DND-41 (cell line): ENCODE data around the gene CNN3.
"Not testable (repeated sequence)": the region's sequence is repeated elsewhere in the genome, so short reads cannot be mapped to it uniquely, and the experiment has no call there.

Source experiments
- ATAC-seq: fragments of 200-7000 bp; cut with Tn5 transposase; 3 replicates; pipeline ENCODE4 v1.9.1; 2021; ENCODE audit warnings: low read depth; ENCODE audit not compliant: insufficient read depth
- DNase-seq: peaks from one replicate; pipeline ENCODE4 v3.0.0-alpha.2; 2020
- H2AFZ ChIP-seq: 2 replicates; pipeline ENCODE4 v1.6.0; 2012; ENCODE audit warnings: low read depth, low read length
- H3K27ac ChIP-seq: 2 replicates; pipeline ENCODE4 v1.5.1; 2012; ENCODE audit warnings: low read length, inconsistent platforms
- H3K27me3 ChIP-seq: fragments of 200-600 bp; sonication (generic); 2 replicates; pipeline ENCODE4 v1.6.0; 2012; ENCODE audit warnings: low read length, mild to moderate bottlenecking, inconsistent platforms; ENCODE audit not compliant: insufficient read depth, poor library complexity
- H3K36me3 ChIP-seq: 2 replicates; pipeline ENCODE4 v1.5.1; 2012; ENCODE audit warnings: low read length, inconsistent platforms; ENCODE audit not compliant: insufficient read depth
- H3K4me1 ChIP-seq: 2 replicates; pipeline ENCODE4 v1.5.1; 2012; ENCODE audit warnings: mild to moderate bottlenecking, low read length; ENCODE audit not compliant: insufficient read depth
- H3K4me2 ChIP-seq: 2 replicates; pipeline ENCODE4 v1.6.0; 2012; ENCODE audit warnings: mild to moderate bottlenecking, moderate library complexity, low read length, inconsistent platforms; ENCODE audit not compliant: insufficient read depth
- H3K4me3 ChIP-seq, 2 experiments: fragments of 200-600 bp in 1 of 2; shearing (Covaris generic) in 1 of 2; 2 replicates each; pipeline ENCODE4 v1.5.1; 2012 to 2016; ENCODE audit warnings: inconsistent platforms in 2 of 2, low read length in 2 of 2, mild to moderate bottlenecking in 2 of 2, low read depth in 1 of 2, moderate library complexity in 1 of 2
- H3K79me2 ChIP-seq: 2 replicates; pipeline ENCODE4 v1.6.0; 2012; ENCODE audit warnings: low read length, inconsistent platforms; ENCODE audit not compliant: insufficient read depth
- H3K9ac ChIP-seq: 2 replicates; pipeline ENCODE4 v1.6.0; 2012; ENCODE audit warnings: low read depth, mild to moderate bottlenecking, inconsistent platforms, low read length, moderate library complexity
- H3K9me3 ChIP-seq: 2 replicates; pipeline ENCODE4 v1.5.1; 2012; ENCODE audit warnings: low read length, moderate library complexity, mild to moderate bottlenecking, inconsistent platforms; ENCODE audit not compliant: insufficient read depth, severe bottlenecking
- H4K20me1 ChIP-seq: 2 replicates; pipeline ENCODE4 v1.6.0; 2012; ENCODE audit warnings: low read length; ENCODE audit not compliant: insufficient read depth
- EZH2 ChIP-seq: IDR thresholded peaks from 3 replicates; pipeline ENCODE4 v1.6.1; 2012; ENCODE audit warnings: borderline replicate concordance, low read depth, mild to moderate bottlenecking, moderate library complexity, low read length, inconsistent platforms; ENCODE audit not compliant: severe bottlenecking
- TF ChIP-seq, protein P1 (sequence below): IDR thresholded peaks from 2 replicates; pipeline ENCODE4 v1.5.1; 2012; ENCODE audit warnings: borderline replicate concordance, low read length, moderate library complexity, mild to moderate bottlenecking; ENCODE audit not compliant: poor library complexity, severe bottlenecking; ENCODE audit errors: extremely low read depth

Gene CNN3

DNA sequence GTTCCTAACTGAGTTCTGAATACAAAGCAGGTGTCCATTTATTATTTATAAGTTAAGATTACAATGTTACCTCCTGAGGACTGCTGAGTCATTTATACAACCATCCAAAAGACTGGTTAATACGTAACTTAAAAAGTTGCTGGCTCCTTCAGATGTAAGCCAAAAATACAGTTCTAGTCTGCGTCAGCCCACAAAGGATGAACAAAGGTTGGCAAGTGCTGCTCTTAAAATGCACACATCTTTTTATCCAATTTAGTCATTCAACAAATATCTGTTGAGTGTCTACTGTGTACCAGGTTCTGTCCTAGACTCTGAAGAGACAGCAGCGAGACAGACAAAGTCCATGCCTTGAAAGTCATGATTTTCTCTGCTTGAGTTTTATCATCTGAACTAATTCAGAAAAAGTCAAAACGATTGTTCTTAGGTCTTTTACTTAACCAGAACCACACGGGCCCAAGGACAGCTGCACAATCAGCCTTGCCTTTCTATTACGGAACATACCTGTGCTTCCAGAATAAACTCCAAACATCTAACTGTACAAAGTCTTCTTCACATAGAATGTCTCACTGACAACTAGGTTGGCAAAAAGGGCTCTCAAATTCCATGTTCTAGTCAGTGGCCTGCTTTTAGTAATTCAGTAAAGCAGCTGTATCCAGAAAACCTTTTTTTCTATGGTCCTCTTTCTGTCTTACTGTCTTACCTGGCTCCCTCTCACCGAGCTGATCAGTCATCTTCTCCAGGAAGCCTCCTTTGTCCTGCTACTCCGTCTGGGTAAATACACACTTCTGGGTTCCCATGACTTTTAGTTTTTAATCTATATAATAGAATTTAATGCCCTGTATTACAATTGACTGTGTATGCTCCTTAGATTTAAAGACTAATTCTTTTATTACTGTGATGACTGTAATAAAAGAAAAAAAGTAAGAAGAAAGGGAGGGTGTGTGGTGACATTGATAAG is 15.5 kb upstream of the CNN3 start:
- DNase-seq (no peak), ATAC-seq (no peak)
- H3K4me3 ChIP-seq = no peak overlapping the region
- no peaks in the 10 kb centered on the region for H3K9me3 ChIP-seq
- no peak overlapping the region for H3K4me2 ChIP-seq
- no peak overlapping the region for H2AFZ ChIP-seq
- no peaks in the 10 kb centered on the region for H3K36me3 ChIP-seq
- no peaks in the 10 kb centered on the region for H3K4me1 ChIP-seq
- H3K79me2 ChIP-seq = no peaks in the 10 kb centered on the region
- H4K20me1 ChIP-seq = no peaks in the 10 kb centered on the region
- peaks cover 5% of the 10 kb centered on the region for H3K27me3 ChIP-seq
- TF ChIP-seq EZH2 = no peak
- TF ChIP-seq, protein P1, sequence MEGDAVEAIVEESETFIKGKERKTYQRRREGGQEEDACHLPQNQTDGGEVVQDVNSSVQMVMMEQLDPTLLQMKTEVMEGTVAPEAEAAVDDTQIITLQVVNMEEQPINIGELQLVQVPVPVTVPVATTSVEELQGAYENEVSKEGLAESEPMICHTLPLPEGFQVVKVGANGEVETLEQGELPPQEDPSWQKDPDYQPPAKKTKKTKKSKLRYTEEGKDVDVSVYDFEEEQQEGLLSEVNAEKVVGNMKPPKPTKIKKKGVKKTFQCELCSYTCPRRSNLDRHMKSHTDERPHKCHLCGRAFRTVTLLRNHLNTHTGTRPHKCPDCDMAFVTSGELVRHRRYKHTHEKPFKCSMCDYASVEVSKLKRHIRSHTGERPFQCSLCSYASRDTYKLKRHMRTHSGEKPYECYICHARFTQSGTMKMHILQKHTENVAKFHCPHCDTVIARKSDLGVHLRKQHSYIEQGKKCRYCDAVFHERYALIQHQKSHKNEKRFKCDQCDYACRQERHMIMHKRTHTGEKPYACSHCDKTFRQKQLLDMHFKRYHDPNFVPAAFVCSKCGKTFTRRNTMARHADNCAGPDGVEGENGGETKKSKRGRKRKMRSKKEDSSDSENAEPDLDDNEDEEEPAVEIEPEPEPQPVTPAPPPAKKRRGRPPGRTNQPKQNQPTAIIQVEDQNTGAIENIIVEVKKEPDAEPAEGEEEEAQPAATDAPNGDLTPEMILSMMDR = no peak
- H3K9ac ChIP-seq = no peak overlapping the region
- no peak overlapping the region for H3K27ac ChIP-seq

DNA sequence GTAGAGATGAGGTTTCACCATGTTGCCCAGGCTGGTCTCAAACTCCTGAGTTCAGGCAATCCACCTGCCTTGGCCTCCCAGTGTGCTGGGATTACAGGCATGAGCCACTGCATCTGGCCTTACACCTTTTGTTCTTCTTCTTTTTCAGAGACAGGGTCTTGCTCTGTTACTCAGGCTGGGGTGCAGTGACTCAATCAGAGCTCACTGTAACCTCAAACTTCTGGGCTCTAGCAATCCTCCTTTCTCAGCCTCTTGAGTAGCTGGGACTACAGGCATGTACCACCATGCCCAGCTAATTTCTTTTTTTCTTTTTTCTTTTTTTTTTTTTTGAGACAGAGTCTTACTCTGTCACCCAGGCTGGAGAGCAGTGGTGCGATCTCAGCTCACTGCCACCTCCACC is 14.6 kb upstream of the CNN3 start:
- not testable (repeated sequence) for ATAC-seq, H3K27ac ChIP-seq, H3K79me2 ChIP-seq

DNA sequence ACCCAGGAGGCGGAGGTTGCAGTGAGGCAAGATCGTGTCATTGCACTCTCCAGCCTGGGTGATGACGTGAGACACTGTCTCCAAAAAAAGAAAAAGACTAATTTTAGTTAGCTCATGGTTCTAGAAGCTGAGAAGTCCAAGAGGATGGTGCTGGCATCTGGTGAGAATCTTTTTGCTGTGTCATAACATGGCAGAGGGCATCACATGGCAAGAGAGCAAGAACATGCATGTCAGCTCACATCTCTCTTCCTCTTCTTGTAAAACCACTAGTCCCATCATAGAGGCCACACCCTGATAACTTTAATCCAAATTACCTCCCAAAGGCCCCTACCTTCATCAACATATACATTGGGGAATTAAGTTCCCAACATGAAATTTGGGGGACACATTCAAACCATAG is 13.8 kb upstream of the CNN3 start:
- Histone ChIP-seq H3K27ac (no peak overlapping the region), H4K20me1 (no peaks in the 10 kb centered on the region), H3K36me3 (no peaks in the 10 kb centered on the region), H3K4me1 (no peaks in the 10 kb centered on the region), H2AFZ (no peak overlapping the region), H3K9ac (no peak overlapping the region), H3K9me3 (no peaks in the 10 kb centered on the region), H3K4me3 (no peak overlapping the region), H3K27me3 (peaks cover 5% of the 10 kb centered on the region), H3K4me2 (no peak overlapping the region), H3K79me2 (no peaks in the 10 kb centered on the region)
- no peak for DNase-seq
- TF ChIP-seq, protein P1 = no peak
- TF ChIP-seq EZH2 = no peak
- no peak for ATAC-seq

More for the DNA sequence above, 14.6 kb upstream of the CNN3 start:
- H3K4me1 ChIP-seq, H3K27me3 ChIP-seq, H2AFZ ChIP-seq, H3K4me2 ChIP-seq, DNase-seq, H3K9ac ChIP-seq, H3K36me3 ChIP-seq, H4K20me1 ChIP-seq, H3K4me3 ChIP-seq, H3K9me3 ChIP-seq: not testable (repeated sequence)

DNA sequence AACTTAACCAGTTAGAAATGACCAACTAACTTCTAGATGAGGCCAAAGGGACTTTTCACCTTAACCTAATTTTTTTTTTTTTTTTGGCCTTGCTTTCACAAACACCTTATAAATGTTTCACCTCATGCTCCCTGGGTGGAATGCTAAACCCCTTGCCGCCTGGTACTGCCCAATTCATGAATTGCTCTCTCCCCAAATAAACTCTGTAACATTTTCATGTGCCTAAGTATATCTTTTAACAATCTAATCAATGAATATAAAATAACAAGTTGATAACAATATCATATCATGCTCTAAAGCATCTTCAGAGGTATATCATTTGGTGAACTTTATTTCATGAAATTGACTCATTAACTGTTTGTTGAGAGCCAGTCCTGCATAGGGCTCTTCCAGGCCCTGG is 10.9 kb upstream of the CNN3 start:
- DNase-seq (no peak), ATAC-seq (no peak)
- TF ChIP-seq EZH2 = no peak
- TF ChIP-seq, protein P1 = no peak
- Histone ChIP-seq H3K79me2 (no peaks in the 10 kb centered on the region), H3K9ac (no peak overlapping the region), H3K4me3 (no peak overlapping the region), H3K27ac (no peak overlapping the region), H4K20me1 (no peaks in the 10 kb centered on the region), H2AFZ (no peak overlapping the region), H3K4me1 (no peaks in the 10 kb centered on the region), H3K4me2 (no peak overlapping the region), H3K9me3 (no peaks in the 10 kb centered on the region), H3K36me3 (no peaks in the 10 kb centered on the region), H3K27me3 (peaks cover 5% of the 10 kb centered on the region)
